ENCODE measurements around the gene SYT5.
"Not testable (repeated sequence)": the region's sequence is repeated elsewhere in the genome, so short reads cannot be mapped to it uniquely, and the experiment has no call there.

Gene SYT5

DNA sequence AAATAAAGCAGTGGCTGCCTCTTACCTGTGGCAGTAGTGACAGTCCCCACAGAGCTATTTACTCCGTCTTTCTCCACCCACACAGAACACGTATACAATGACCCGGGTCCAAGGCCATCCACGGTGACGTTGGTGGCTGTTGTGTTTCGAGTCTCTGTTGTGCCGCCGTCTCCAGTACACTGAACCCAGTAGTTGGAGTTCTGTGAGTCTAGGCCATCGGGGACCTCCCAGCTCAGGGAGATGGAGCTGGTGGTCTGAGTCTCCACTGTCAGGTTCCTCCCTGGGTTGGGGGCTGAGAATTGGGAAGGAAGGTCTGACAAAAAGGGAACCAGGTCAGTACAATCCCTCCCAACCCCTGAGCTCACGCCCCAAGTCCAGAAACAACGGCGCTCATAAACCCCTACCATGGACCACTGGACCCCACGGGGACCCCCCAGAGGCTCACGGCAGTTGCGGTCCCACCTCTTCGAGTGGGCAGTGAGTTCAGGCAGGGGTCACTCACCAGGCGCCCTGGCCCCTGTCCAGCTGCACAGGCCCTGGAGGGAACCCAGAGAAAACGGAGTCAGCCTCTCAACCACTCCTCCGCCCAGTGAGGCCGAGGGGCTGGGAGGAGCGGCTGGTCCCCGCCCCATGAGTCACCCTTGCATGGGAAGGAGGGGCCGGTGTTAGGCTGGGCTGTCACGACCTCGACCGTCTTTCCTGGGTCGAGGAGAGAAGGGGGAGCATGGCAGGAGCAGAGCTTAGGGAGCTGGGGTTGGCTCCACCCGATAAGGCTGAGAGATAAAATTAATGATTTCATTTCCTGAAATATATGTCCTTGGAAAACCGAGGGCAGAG, 26.8 kb upstream of the SYT5 start:
- DNase-seq = peak; percentile 61

- not testable (repeated sequence) for DNase-seq
Observed at GRCh38 chr19:55202199-55202598, 22.1 kb upstream of the SYT5 start.

GRCh38 chr19:55199620-55200204, 19.6 kb upstream of the SYT5 start:
- DNase-seq = no peak

DNA sequence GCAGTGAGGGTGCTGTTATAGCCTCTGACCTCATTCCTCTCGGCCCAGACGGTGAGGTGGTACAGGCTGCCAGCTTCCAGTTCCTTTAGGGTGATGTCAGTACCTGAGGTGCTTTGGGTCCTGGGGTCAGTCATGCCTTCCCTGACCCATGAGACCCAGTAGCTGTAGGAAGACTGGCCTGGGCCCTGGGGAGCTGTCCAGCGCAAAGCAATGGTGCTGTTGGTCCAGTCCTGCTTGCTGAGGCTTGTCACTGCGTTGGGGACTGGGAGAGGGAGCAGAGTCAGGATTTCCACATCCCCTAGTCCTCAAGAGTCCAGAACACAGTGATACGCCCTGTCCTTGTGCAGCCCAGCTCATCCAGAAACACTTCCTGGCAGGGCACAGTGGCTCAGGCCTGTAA, 18.6 kb upstream of the SYT5 start:
- no peak for DNase-seq

GRCh38 chr19:55197528-55197927, 17.4 kb upstream of the SYT5 start:
- no peak for DNase-seq

- DNase-seq = no peak
Observed at GRCh38 chr19:55196803-55197202, 16.7 kb upstream of the SYT5 start.

GRCh38 chr19:55193481-55193880, 13.4 kb upstream of the SYT5 start:
- DNase-seq = no peak

DNA sequence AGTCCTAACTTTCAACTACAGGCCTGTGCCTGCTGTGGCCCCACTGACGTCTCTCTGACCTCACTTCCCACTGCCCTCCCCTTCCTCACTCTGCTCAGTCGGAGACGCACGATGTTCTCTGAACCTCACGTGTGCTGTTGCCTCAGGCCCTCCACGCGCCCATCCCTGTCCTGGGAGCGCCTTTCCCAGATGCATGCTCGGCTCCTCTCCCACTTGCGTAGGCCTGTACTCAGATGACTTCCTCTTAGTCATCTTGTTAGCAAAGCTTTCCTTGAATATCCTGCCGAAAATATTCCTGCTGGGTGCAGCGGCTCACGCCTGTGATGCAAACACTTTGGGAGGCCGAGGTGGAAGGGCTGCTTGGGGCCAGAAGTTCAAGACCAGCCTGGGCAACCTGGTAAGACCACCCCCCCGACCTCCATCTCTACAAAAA, 9.3 kb upstream of the SYT5 start:
- no peak for DNase-seq

- no peak for DNase-seq
Observed at GRCh38 chr19:55188625-55189024, 8.5 kb upstream of the SYT5 start.

DNA sequence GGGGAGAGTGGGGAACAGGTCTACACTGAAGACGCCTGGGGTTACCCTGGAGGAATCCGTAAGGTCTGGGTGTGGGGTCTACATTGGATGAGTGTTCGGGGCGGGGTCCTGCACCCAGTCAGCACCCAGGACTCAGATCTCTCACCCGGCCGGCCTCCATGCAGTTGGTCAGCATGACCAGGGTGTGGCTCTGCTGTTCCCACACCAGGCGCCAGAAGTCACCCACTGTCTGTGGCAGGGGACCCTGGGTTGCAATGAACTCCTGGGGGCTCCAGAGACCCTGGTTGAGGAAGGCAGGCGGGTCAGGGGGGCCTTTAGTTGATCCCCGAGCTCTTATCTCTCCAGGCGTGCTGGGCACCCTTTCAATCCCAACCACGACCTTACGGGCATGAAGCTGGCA, 6.0 kb upstream of the SYT5 start:
- DNase-seq = no peak

- DNase-seq = no peak
Observed at GRCh38 chr19:55181740-55182139, 1.7 kb upstream of the SYT5 start.

GRCh38 chr19:55178781-55179599, 1.1 kb downstream of the SYT5 start:
- DNase-seq = peak; percentile 97

- no peak for DNase-seq
Observed at GRCh38 chr19:55176076-55176475, 4.0 kb downstream of the SYT5 start.

DNA sequence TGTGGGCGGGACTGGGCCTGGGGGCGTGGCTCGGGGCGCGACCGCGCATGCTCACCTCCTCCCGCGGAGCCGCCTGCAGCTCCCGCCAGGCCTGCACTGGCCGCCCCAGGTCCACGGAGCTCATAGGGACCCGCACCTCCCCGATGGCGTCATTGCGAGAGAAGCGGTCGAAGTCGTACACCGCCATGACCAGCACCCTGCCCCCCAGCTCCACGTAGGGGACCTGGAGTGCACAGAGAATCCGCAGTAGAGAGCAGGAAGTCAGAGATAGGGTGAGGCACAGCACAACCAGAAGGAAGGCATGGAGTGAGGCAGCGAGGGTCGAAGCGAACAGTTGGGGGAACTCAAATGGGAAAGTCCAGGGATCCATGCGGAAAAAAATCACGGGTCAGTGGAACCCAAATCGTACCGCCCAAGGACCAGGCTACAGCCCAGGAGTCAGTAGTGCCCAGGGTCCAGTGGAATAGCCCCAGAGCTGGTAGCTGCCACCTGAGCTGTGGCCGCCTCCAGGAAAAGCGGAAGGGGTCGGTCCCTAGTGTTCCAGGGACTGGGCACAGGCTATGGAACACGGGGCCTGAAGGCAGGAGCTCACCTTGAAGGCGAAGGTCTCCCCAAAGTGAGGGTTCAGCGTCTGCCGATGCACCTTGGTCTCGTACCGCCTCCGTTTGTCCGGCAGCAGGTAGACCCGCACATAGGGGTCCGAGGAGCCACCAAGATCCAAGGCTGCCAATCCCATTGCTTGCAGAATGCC, 4.8 kb downstream of the SYT5 start:
- no peak for DNase-seq

GRCh38 chr19:55174425-55175116, 5.5 kb downstream of the SYT5 start:
- DNase-seq = no peak

DNA sequence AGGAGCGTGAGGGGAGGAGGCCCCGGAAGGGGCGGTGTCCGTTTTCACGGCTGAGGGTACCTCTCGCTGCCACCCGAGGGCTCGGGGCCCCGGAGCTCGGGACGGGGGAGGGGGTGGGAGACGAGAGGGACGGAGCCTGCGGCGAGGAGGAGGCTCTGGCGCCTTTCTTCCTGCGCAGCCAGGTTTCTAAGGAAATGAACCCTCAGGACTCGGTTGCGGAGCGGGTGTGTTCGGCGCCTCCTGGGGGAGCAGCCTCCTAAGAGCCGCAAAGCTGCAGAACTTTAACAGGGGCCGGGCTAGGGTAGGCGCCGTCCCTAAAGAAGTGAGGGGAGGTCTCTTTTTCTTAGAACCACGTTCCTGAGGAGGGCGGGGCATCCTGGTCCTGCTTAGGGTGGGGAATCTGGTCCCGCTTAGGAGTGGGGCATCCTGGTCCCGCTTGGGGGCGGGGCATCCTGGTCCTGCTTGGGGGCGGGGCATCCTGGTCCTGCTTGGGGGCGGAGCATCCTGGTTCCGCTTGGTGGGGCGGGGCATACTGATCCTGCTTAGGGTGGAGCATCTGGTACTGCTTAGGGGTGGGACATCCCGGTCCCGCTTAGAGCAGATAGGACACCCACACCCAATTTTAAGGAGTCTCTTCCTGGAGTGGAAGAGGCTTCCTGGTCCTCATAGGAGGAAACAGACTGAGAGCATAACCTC, 6.2 kb downstream of the SYT5 start:
- peak; percentile 31 for DNase-seq

GRCh38 chr19:55173186-55173713, 6.8 kb downstream of the SYT5 start:
- DNase-seq = no peak

- no peak for DNase-seq
Observed at GRCh38 chr19:55172741-55173140, 7.3 kb downstream of the SYT5 start.

DNA sequence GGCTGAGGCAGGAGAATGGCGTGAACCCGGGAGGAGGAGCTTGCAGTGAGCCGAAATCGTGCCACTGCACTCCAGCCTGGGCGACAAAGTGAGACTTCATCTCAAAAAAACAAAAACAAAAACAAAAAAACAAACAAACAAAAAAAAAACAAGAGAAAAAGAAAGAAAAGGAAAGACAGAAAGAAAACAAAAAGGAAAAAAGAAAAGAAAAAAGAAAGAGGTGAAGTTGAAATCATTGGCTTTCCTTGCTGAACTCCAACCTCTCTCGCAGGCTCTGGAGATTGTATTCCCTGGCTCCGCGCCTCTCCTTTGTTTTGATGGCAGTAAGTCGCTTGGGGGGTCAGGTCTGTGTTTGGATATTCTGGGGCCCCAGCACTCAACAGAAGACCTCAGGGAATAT, 7.8 kb downstream of the SYT5 start:
- not testable (repeated sequence) for DNase-seq

GRCh38 chr19:55171440-55171839, 8.6 kb downstream of the SYT5 start:
- DNase-seq = no peak

- DNase-seq = no peak
Observed at GRCh38 chr19:55169136-55169535, 11.0 kb downstream of the SYT5 start.
